C1 segment of cervical spinal cord (tissue), 14 donors: Measurements from ENCODE around the gene DICER1.

Experiments used
- DNase-seq, 14 donors: peaks; one replicate each; lab custom pipeline; 2025; lab: John Stamatoyannopoulos, UW

DICER1 gene

GRCh38 chr14:95039993-95040348, 117.4 kb downstream of the DICER1 start:
- DNase-seq: no peak

- no peak for DNase-seq
These were observed 117.9 kb downstream of the DICER1 start for GRCh38 chr14:95039259-95039992.

- no peak for DNase-seq
These were observed 118.6 kb downstream of the DICER1 start for GRCh38 chr14:95038521-95039250.

- no peak for DNase-seq
These were observed 120.1 kb downstream of the DICER1 start for GRCh38 chr14:95037273-95037672.
